Fibroblast of villous mesenchyme (primary cell): ENCODE results near the gene UBE2I. TPM values are rescaled to one million over a fixed set of nuclear protein-coding genes. Genes with fewer than 3 reads are reported as not detected.

Source experiments
- DNase-seq: peaks from one replicate; pipeline ENCODE4 v3.0.0-alpha.2; 2010; ENCODE audit warnings: low read depth
- H3K4me3 ChIP-seq: 2 replicates; pipeline ENCODE4 v1.5.1; 2011; ENCODE audit warnings: low read depth, mild to moderate bottlenecking, low read length
- CTCF ChIP-seq: IDR thresholded peaks from 2 replicates; pipeline ENCODE4 v1.5.1; 2012; ENCODE audit warnings: low read depth, mild to moderate bottlenecking, low read length; ENCODE audit not compliant: insufficient read depth
- total RNA-seq: library from RNA; depleted of rRNA; stranded (reverse); fragments of >200 nt; gene quantifications from 2 replicates; pipeline ENCODE4 v1.2.3, GENCODE V29; 2012

Gene UBE2I
- total RNA-seq, 1 donor, result 44.9 TPM

DNA sequence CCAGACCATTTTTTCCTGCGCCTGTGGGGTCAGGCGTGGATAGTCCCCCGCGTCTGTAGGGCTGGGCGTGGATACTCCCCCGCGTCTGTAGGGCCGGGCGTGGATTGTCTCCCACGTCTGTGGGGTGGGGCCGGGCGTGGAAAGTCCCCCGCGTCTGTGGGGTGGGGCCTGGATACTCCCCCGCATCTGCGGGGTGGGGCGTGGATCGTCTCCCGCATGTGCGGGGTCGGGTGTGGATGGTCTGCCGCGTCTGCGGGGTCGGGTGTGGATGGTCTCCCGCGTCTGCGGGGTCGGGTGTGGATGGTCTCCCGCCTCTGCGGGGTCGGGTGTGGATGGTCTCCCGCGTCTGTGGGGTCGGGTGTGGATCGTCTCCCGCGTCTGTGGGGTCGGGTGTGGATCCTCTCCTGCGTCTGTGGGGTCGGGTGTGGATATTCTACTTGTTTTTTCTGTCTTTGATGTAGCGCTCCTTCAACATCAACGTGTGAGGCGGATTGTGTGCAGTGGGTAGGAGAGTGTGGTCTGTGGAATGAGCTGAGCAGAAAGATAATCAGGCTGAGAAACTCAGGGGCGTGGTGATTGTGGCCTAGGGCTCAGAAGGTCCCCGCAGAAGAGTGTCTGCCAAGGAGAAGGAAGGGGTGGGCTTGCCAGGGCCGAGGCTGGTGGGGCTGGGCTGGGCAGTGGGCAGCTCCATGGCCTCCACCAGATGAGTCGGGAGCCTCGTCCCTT lies 45.5 kb downstream of the UBE2I start:
- H3K4me3 ChIP-seq, result no peak overlapping the region
- no peak for DNase-seq
- no peak for TF ChIP-seq CTCF

- DNase-seq, result no peak
- TF ChIP-seq CTCF, result no peak
- H3K4me3 ChIP-seq, result no peak overlapping the region
Observed at GRCh38 chr16:1355591-1355990, 46.2 kb downstream of the UBE2I start.

- TF ChIP-seq CTCF, result no peak
- DNase-seq, result no peak
- H3K4me3 ChIP-seq, result no peak overlapping the region
Observed at GRCh38 chr16:1356061-1356900, 46.8 kb downstream of the UBE2I start.

DNA sequence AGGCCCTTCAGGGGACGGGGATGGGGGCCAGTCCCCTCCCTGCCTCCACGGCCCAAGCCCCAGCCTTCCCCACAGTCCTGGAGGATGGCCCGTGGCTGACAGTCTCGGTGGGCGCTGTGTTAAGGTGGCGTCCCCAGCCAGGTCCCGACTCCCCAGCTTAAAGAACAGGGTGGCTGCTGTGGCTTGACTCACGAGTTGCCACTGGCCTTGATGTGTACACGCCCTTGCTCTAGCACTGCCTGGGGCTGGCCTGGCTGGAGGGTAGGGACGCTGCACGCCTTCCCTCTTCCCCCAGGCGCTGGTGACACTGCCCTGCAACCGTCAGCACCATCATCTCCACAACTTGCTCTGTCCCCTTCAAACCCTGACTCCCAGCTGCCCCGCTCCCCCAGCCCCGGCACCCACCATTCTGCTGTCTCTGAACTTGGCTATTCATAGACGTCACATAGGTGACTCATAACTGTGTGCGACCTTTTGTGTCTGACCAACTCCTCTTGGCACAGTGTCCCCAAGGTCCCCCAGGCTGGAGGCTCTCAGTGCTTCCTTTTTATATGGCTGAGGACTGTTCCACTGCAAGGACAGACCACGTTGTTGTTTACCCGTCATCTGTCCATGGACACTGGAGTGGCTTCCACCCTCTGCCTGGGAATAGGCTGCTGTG lies 48.6 kb downstream of the UBE2I start:
- H3K4me3 ChIP-seq, result no peak overlapping the region
- no peak for DNase-seq
- TF ChIP-seq CTCF, result no peak

DNA sequence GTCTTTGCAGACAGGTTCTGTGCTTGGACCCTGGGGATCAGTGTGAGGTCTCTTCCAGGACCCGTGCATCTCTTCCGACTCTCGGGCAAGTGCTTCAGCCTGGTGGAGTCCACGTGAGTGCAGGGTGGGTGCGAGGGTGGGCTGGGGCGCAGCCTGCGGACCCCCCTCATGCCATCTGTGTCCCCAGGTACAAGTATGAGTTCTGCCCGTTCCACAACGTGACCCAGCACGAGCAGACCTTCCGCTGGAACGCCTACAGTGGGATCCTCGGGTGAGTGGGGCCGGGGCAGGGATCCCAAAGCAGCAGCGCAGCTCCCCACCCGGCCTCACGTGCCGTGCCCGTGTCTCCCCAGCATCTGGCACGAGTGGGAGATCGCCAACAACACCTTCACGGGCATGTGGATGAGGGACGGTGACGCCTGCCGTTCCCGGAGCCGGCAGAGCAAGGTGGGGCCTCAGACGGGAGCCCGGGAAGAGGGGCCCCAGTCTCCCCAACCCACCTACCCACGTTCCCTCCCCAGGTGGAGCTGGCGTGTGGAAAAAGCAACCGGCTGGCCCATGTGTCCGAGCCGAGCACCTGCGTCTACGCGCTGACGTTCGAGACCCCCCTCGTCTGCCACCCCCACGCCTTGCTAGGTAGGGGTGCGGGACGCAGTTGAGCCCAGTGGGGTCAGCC lies 52.4 kb downstream of the UBE2I start:
- DNase-seq, result no peak
- no peak for TF ChIP-seq CTCF
- no peak overlapping the region for H3K4me3 ChIP-seq

GRCh38 chr16:1362807-1363206 lies 53.4 kb downstream of the UBE2I start:
- no peak for DNase-seq
- H3K4me3 ChIP-seq, result no peak overlapping the region
- no peak for TF ChIP-seq CTCF
